Measurements from ENCODE around the gene SLC12A7.
"Not testable (repeated sequence)": the region's sequence is repeated elsewhere in the genome, so short reads cannot be mapped to it uniquely, and the experiment has no call there.

Gene SLC12A7

GRCh38 chr5:1109542-1110306 lies 2.1 kb downstream of the SLC12A7 start:
- no peak for DNase-seq (ENCODE audit: low read depth)

GRCh38 chr5:1108865-1109174 lies 3.0 kb downstream of the SLC12A7 start:
- no peak for DNase-seq (ENCODE audit: low read depth)

GRCh38 chr5:1108023-1108864 lies 3.6 kb downstream of the SLC12A7 start:
- no peak for DNase-seq (ENCODE audit: low read depth)

GRCh38 chr5:1107167-1108022 lies 4.5 kb downstream of the SLC12A7 start:
- DNase-seq (ENCODE audit: low read depth) = no peak

GRCh38 chr5:1106385-1107166 lies 5.3 kb downstream of the SLC12A7 start:
- no peak for DNase-seq (ENCODE audit: low read depth)

GRCh38 chr5:1105350-1106265 lies 6.3 kb downstream of the SLC12A7 start:
- no peak for DNase-seq (ENCODE audit: low read depth)

- no peak for DNase-seq (ENCODE audit: low read depth)
Observed at GRCh38 chr5:1104327-1105006, 7.4 kb downstream of the SLC12A7 start.

- no peak for DNase-seq (ENCODE audit: low read depth)
Observed at GRCh38 chr5:1103505-1104326, 8.1 kb downstream of the SLC12A7 start.

- DNase-seq (ENCODE audit: low read depth) = no peak
Observed at GRCh38 chr5:1103093-1103492, 8.8 kb downstream of the SLC12A7 start.

- DNase-seq (ENCODE audit: low read depth) = no peak
Observed at GRCh38 chr5:1101961-1102713, 9.7 kb downstream of the SLC12A7 start.

GRCh38 chr5:1100664-1101574 lies 10.9 kb downstream of the SLC12A7 start:
- DNase-seq (ENCODE audit: low read depth) = no peak

GRCh38 chr5:1099926-1100663 lies 11.8 kb downstream of the SLC12A7 start:
- no peak for DNase-seq (ENCODE audit: low read depth)

GRCh38 chr5:1098986-1099597 lies 12.8 kb downstream of the SLC12A7 start:
- DNase-seq (ENCODE audit: low read depth) = no peak

- not testable (repeated sequence) for DNase-seq (ENCODE audit: low read depth)
Observed at GRCh38 chr5:1097988-1098385, 13.9 kb downstream of the SLC12A7 start.

- no peak for DNase-seq (ENCODE audit: low read depth)
Observed at GRCh38 chr5:1097381-1097987, 14.4 kb downstream of the SLC12A7 start.

GRCh38 chr5:1096838-1097237 lies 15.0 kb downstream of the SLC12A7 start:
- no peak for DNase-seq (ENCODE audit: low read depth)

Measured in stimulated activated CD8-positive, alpha-beta memory T cell treated with anti-CD3 and anti-CD28 coated beads, Interleukin-12 subunit alpha, Interleukin-12 subunit beta, amount 100 ng/mL, for 1 hour (primary cell).